AG10803 (cell line): ENCODE results near the gene CEP295NL.

Experiments used
- DNase-seq: peaks from one replicate; pipeline ENCODE4 v3.0.0; 2010; ENCODE audit warnings: low read depth
- H3K4me3 ChIP-seq: 2 replicates; pipeline ENCODE4 v1.5.1; 2011; ENCODE audit warnings: mild to moderate bottlenecking, low read length, control low read depth
- CTCF ChIP-seq: conservative IDR thresholded peaks from 2 replicates; pipeline ENCODE4 v1.5.1; 2011; ENCODE audit warnings: mild to moderate bottlenecking, low read length, control low read depth, inconsistent platforms

CEP295NL gene

GRCh38 chr17:78896834-78897663, 6.0 kb downstream of the CEP295NL start:
- no peak overlapping the region for H3K4me3 ChIP-seq
- no peak for DNase-seq
- no peak for TF ChIP-seq CTCF

GRCh38 chr17:78896091-78896833, 6.7 kb downstream of the CEP295NL start:
- DNase-seq, result no peak
- peak; percentile 12; the same call in 1 of the 2 replicates for TF ChIP-seq CTCF
- no peak overlapping the region for H3K4me3 ChIP-seq

GRCh38 chr17:78895322-78895721, 7.7 kb downstream of the CEP295NL start:
- no peak for TF ChIP-seq CTCF
- no peak for DNase-seq
- H3K4me3 ChIP-seq, result no peak overlapping the region

GRCh38 chr17:78893684-78894083, 9.3 kb downstream of the CEP295NL start:
- DNase-seq, result no peak
- TF ChIP-seq CTCF, result no peak
- no peak overlapping the region for H3K4me3 ChIP-seq

GRCh38 chr17:78892936-78893379, 10.0 kb downstream of the CEP295NL start:
- no peak for DNase-seq
- no peak for TF ChIP-seq CTCF
- no peak overlapping the region for H3K4me3 ChIP-seq

- no peak for TF ChIP-seq CTCF
- no peak for DNase-seq
- no peak overlapping the region for H3K4me3 ChIP-seq
Measured at GRCh38 chr17:78892520-78892919, 10.5 kb downstream of the CEP295NL start.

GRCh38 chr17:78892062-78892456, 10.9 kb downstream of the CEP295NL start:
- TF ChIP-seq CTCF, result no peak
- no peak for DNase-seq
- H3K4me3 ChIP-seq, result no peak overlapping the region
